HepG2 (cell line): ENCODE data around the gene PSRC1.

Experiments
- ATF2 ChIP-seq: sonication (generic); formaldehyde crosslinking; IDR thresholded peaks from 2 replicates; pipeline ENCODE4 v1.4.0; 2020; ENCODE audit warnings: missing genetic modification reagents
- EP300 ChIP-seq, 3 experiments: sonication (generic) in 1 of 3; formaldehyde crosslinking in 1 of 3; IDR thresholded peaks; 2 replicates each; pipeline versions ENCODE4 v1.5.1 to v1.6.1; 2011 to 2020; ENCODE audit warnings: low read depth in 2 of 3, low read length in 2 of 3, borderline replicate concordance in 1 of 3, improper control_type of control experiment in 1 of 3, mild to moderate bottlenecking in 1 of 3, missing genetic modification reagents in 1 of 3, moderate library complexity in 1 of 3
- EZH2 ChIP-seq: conservative IDR thresholded peaks from 2 replicates; pipeline ENCODE4 v1.6.1; 2012; ENCODE audit warnings: mild to moderate bottlenecking, low read depth, low read length, moderate library complexity
- FIP1L1 ChIP-seq: fragments of 200-400 bp; formaldehyde crosslinking; IDR thresholded peaks from 2 replicates; pipeline ENCODE4 v1.6.1; 2018; ENCODE audit warnings: low read depth, mild to moderate bottlenecking, low read length, moderate library complexity, borderline replicate concordance; ENCODE audit not compliant: insufficient read depth
- FOXM1 ChIP-seq: sonication (generic); formaldehyde crosslinking; IDR thresholded peaks from 2 replicates; pipeline ENCODE4 v1.5.0; 2020; ENCODE audit warnings: missing genetic modification reagents
- MEIS1 ChIP-seq: sonication (generic); formaldehyde crosslinking; IDR thresholded peaks from 2 replicates; pipeline ENCODE4 v1.9.0; 2021; ENCODE audit warnings: mild to moderate bottlenecking, missing genetic modification reagents, moderate library complexity, borderline replicate concordance
- ZNF12 ChIP-seq: sonication (generic); formaldehyde crosslinking; IDR thresholded peaks from 2 replicates; pipeline ENCODE4 v1.5.0; 2020; ENCODE audit warnings: missing genetic modification reagents

DNA sequence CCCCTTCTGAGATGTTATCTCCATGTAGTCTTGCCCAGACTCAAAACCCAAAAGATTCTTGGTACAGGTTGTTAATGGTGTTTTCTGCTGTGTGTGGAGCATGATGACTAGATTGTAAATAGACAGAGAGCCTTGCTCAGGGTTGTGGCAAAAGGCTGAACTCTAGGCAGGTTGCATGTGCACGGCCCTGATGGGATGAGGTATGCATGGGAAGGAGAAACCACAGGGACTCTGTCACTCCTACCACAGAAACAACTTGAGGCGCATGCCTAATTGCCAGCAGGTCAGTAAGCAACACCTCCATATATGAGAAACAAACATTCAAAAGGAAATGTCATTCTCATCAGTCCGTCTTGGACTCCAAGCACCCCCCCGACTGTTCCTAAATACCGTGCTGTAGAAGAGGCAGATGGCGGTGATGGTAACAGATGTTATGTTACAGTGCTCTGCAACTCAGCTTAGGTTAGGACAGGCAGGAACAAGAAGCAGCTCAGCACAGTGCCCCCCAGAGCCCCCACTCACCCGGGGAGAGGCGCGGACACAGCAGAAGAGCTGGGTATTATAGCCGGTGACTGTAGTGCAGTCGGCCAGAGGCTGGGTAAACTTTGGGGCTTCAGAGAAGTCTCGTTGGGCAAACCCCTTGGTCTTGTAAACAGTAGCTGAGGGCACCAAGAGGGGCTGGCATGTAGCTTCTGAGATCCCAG, 12.9 kb upstream of the PSRC1 start:
- TF ChIP-seq FOXM1 (no peak), EZH2 (no peak), ZNF12 (CRISPR knock-in tag) (no peak), ATF2 (CRISPR knock-in tag) (no peak), EP300 (IDR thresholded peaks at IDR 0.05; ENCODE audit: low read depth in 2 of 2, low read length in 2 of 2) (no peak), EP300 (CRISPR knock-in tag; IDR thresholded peaks at IDR 0.05; ENCODE audit: borderline replicate concordance) (no peak), MEIS1 (no peak), FIP1L1 (no peak)
